Ishikawa (cell line): ENCODE data around the gene NUP93.

Experiments used
- EP300 ChIP-seq: IDR thresholded peaks from 2 replicates; pipeline ENCODE4 v1.6.1; 2012; ENCODE audit warnings: borderline replicate concordance
- FOXM1 ChIP-seq: IDR thresholded peaks from 2 replicates; pipeline ENCODE4 v1.6.1; 2012; ENCODE audit warnings: low read depth, borderline replicate concordance
- MAX ChIP-seq: IDR thresholded peaks from 2 replicates; pipeline ENCODE4 v1.6.1; 2012
- RAD21 ChIP-seq: IDR thresholded peaks from 2 replicates; pipeline ENCODE4 v1.6.1; 2012; ENCODE audit warnings: low read depth
- REST ChIP-seq: IDR thresholded peaks from 2 replicates; pipeline ENCODE4 v1.6.1; 2012; ENCODE audit warnings: low read depth, mild to moderate bottlenecking
- TAF1 ChIP-seq: IDR thresholded peaks from 2 replicates; pipeline ENCODE4 v1.6.1; 2012; ENCODE audit warnings: low read depth, mild to moderate bottlenecking
- YY1 ChIP-seq: IDR thresholded peaks from 2 replicates; pipeline ENCODE4 v1.6.1; 2012; ENCODE audit warnings: low read depth
- ZBTB7A ChIP-seq: IDR thresholded peaks from 2 replicates; pipeline ENCODE4 v1.6.1; 2012; ENCODE audit warnings: low read depth

DNA sequence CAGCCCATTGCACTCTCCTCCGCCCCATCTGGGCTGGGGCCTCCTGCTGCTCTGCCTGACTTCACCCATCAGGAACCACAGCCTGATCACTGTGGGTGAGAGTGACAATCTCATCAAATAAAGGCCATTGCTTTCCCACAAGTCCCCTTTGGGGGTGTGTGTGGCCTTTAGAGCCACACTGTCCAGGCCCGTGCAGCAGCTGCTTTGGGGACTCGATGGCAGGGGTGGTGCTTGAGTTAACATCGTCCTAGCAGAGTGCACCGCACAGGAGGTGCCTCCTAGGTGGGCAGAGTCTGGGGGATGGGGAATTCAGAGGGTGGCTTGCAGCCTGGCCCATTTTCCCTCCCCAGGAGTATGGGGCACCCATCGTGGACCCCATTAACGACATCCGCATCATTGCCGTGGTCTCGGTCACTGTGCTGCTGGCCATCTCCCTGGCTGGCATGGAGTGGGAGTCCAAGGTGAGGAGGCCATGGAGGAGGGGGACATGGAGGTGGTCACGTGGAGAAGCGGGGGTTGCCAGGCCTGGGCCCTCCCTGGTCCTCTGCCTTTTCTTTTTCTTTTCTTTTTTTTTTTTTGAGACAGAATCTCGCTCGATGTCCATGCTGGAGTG, 140.5 kb downstream of the NUP93 start:
- TF ChIP-seq MAX (no peak), RAD21 (no peak), YY1 (no peak), REST (no peak), EP300 (no peak), FOXM1 (no peak), ZBTB7A (no peak), TAF1 (no peak)
